Umbilical cord (tissue), 2 donors: ENCODE results near the gene RMND1. TPM values are rescaled to one million over a fixed set of nuclear protein-coding genes. Genes with fewer than 3 reads are reported as not detected.
A peak's percentile ranks its signal among the peaks of the same experiment; 100 is the strongest.

ENCODE experiments used
- DNase-seq: peaks from one replicate; pipeline ENCODE4 v3.0.0-alpha.2; 2015; ENCODE audit warnings: low spot score
- total RNA-seq: library from RNA; depleted of rRNA; stranded (reverse); fragments of >200 nt; gene quantifications from one replicate; pipeline ENCODE4 v1.2.3, GENCODE V29; 2014; ENCODE audit warnings: low replicate concordance; ENCODE audit not compliant: insufficient read depth

Gene RMND1
- total RNA-seq, 1 donor from 2014 or later, result 54.9 TPM

DNA sequence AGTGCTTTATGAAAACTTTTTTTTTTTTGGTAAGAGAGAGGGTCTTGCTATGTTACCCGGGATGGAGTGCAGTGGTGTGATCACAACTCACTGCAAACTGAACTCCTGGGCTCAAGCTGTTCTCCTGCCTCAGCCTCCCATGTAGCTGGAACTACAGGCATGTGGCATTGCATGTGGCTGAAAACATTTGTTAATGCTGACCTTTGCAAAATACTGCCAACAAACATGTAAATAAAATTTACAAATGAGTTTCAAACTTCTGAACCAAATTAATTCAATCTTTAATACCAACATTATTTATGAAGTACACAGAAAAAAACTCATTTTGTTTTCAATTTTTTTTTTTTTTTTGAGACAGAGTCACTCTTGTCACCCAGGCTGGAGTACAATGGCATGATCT lies 34.4 kb downstream of the RMND1 start:
- no peak for DNase-seq

GRCh38 chr6:151414641-151415260 lies 37.2 kb downstream of the RMND1 start:
- DNase-seq, result no peak

- no peak for DNase-seq
Measured at GRCh38 chr6:151413372-151414145, 38.4 kb downstream of the RMND1 start.

- no peak for DNase-seq
Measured at GRCh38 chr6:151412909-151413308, 39.0 kb downstream of the RMND1 start.

GRCh38 chr6:151409679-151410078 lies 42.2 kb downstream of the RMND1 start:
- DNase-seq, result no peak

GRCh38 chr6:151409260-151409659 lies 42.7 kb downstream of the RMND1 start:
- DNase-seq, result no peak

GRCh38 chr6:151408858-151409257 lies 43.1 kb downstream of the RMND1 start:
- DNase-seq, result no peak

DNA sequence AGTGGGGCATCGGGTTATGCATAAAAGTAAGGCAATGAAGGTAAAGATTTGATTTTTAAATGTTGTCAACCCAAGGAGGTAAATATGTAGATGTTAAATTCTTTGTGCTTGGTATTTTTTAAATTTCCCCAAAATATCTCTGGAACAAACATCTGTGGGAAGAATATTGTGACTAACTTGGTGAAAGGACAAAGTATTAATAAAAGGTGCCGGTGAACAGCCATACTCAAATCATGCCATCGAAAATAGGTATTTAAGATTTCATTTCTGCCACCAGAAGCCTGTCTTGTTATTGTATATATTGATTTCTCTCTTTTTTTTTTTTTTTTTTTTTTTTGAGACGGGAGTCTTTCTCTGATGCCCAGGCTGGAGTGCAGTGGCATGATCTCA lies 48.0 kb downstream of the RMND1 start:
- DNase-seq, result no peak

DNA sequence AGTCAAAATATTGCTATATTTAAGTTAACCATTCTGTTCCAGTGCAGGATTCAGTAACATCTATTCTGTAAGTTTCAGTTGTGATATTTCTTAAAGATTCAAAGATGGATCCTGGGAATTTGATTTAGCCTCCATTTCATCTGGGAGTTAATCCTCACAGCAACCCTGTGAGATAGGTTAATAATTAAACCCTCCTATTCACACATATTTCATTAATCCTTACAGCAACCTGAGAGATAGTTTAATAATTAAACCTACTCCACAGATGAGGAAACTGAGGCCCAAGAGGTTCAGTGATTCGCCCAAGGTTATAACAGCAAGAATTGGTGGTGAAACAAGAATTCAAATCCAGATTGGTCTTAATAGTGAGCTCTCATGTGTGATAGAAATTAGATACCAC lies 49.7 kb downstream of the RMND1 start:
- DNase-seq, result no peak

GRCh38 chr6:151400473-151400872 lies 51.5 kb downstream of the RMND1 start:
- DNase-seq, result no peak

- no peak for DNase-seq
Measured at GRCh38 chr6:151399679-151400078, 52.2 kb downstream of the RMND1 start.

DNA sequence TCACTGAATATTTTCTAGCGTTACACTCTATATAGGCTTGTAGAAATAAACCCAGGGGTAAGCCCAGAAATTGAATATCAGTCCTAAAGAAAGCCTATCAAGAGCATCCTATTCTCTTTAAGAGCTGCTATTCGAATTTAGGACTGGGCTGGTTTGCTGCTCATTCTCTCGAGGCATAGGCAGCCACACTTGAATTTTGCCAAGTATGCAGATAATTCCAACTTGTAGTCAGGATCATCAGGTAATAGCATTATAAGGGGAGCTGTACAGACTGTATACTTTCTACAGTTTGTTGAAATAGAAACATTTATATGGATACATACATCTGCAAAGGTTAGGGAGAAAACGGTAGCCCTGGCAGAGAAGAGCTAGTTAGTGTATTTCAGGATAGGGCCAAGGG lies 58.5 kb downstream of the RMND1 start:
- no peak for DNase-seq

- DNase-seq, result no peak
Measured at GRCh38 chr6:151392427-151392826, 59.5 kb downstream of the RMND1 start.

DNA sequence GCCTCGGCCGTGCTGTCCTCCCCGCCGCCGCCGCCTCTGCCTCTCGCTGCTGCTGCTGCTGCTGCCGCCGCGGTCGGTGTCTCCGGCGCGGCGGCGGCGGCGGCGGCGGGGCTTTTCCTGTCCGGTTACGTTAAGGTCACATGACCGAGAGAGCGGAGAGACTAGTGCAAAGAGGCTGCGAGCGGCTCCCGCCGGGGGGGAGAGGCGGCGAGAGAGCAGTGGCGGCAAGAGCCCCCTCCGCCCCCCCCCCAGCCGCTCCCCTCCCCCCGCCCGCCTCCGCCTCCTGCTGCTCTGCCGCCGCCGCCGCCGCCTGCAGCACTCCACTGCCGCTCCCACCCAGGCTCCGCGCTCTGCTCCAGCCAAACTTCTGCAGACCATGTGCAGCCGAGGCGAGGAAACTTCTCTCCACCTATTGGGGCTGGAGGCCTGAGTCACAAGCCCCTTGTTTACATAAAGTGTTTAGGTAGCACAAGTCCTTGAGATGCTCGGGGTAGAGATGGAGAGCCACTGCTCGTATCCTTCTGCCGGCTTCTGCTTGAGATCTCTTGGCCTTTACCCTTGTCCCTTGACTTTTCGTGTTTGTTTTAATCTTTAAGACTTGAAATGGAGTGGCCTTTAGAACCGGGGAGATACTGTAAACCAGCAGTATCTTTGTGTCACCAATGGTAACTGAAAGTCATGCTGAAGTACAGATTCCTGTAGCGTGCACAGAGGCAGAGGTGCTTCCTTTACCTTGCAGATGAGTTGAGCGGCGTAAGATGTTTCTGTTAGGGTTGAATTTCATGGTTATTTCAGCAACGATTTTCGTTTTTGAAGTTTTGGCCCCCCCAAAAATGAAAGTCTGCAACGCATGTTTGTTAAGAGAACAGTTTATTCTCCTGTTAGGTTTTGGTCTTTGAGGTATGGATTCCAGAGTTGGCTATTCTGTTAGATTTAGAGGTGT lies 60.2 kb downstream of the RMND1 start, which contains the start of gene ZBTB2:
TSS of gene ZBTB2 (minus strand) at position 89 of the 943 bp plus-strand sequence. CDS start 17,922 bp downstream, outside the sequence.
- DNase-seq, result peak; percentile 79

DNA sequence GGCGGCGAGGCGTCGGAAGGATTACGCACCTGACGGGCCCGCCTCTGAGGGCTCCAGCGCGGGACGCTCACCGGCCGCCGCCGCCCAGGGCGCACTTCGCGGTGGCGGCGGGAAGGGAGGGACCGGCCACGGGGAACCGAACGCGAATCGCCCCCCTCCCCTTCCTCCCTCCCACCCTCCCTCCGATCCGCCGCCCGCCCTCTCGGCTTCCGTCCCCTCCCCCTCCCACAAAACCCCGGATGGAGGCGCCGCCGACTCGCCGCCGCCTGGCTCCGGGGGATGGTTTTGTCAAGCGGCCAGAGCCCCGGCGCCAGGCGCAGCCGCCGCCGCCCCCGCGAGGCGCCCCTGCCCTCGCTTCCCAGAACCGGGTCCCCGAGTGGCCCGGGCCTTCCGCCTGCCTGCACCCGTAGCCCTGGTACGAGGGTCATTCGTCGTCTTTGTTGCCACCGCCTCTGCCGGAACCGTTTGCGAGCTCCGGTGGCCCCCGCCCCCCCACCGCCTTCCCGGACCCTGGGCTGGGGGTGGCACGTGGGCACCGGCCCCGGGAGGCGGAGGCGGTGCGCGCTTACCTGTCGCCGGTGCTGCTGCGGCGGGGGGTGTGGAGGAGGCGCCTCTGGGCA lies 61.0 kb downstream of the RMND1 start:
- peak; percentile 72 for DNase-seq

DNA sequence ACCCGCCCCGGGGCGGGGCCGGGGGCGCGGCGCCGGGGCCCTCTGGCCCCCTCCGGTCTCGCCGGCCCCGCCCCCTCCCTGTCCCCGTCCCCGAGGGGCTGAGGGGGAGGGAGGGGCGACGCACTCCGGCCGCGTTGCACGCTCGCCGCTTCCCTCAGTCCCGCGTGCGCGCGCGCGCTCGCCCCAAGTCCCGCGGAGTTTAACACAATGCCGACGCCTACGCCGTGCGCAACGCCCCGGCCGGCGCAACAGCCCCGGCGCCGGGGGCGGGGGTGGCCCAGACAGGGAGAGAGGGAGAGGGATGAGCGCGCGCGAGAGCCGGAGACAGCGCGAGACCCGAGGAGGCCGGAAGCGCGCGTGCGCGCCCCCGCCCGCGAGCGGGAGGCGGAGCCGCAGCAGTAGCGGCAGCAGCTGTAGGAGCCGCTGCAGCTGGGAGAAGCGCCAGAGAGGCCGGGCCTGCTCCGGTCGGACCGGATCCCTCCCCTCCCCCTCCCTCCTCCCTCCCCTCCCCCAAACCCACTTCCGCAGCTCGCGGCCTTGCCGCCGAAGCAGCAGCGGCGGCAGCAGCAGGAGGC lies 61.6 kb downstream of the RMND1 start:
- DNase-seq, result peak; percentile 100

DNA sequence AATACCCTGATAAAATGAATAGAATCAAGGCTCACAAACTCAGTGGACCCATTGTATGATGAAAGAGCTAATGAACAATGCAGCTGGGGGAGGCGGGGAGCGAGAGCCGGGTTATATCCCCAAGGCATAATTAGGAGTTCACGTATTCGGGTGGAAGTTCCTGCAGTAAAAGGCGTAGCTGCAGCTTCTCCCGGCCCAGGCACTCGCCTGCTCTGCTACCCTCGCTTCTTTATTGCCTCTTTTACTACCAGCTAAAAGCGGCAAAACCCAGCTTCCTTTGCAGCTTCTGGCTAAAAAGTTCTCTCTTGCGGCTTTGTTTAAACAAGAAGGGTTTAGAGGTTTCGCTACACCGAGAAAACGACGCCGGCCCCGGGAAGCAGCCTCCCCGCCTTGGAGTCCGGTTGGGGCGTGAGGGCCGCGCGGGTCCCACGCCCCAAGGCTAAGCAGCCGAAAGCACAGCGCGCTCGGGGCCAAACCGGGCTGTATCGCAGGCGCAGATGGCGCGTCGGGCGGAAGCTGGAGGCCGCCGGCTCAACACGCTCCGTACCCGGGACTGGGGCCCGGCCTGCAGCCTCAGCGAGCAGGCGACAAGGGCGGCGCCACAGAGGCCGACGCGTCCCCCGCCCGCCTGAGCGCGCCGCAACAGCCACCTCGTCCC lies 62.2 kb downstream of the RMND1 start:
- DNase-seq, result peak; percentile 70

- DNase-seq, result no peak
Measured at GRCh38 chr6:151388997-151389617, 62.8 kb downstream of the RMND1 start.

DNA sequence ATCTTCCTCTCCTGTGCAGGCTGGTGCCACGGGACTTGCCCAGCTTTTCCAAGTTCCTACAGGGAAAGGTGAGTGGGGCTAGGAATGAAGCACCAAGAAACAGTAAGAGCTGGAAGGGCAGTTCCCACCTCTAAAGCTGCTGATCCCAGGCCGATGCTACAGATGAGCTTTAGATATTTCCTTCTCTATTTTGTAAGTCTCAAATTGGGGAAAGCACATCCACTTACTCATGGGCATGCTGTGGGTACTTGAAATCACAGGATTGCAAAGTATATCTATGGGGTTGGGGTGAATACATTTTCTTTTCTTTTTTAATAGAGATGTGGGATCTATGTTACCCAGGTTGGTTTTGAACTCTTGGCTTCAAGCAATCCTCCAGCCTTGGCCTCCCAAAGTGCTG lies 63.7 kb downstream of the RMND1 start:
- no peak for DNase-seq
